Tongue (tissue), 2 donors: ENCODE data around the gene SLC3A2. TPM values are rescaled to one million over a fixed set of nuclear protein-coding genes. Genes with fewer than 3 reads are reported as not detected.
"Not testable (repeated sequence)": the region's sequence is repeated elsewhere in the genome, so short reads cannot be mapped to it uniquely, and the experiment has no call there.

Experiments
- DNase-seq: peaks from one replicate; pipeline ENCODE4 v3.0.0-alpha.2; 2015
- total RNA-seq: library from RNA; depleted of rRNA; stranded (reverse); fragments of >200 nt; gene quantifications from one replicate; pipeline ENCODE4 v1.2.3, GENCODE V29; 2014

SLC3A2 gene
- total RNA-seq, 1 donor from 2014 or later = 87.0 TPM

DNA sequence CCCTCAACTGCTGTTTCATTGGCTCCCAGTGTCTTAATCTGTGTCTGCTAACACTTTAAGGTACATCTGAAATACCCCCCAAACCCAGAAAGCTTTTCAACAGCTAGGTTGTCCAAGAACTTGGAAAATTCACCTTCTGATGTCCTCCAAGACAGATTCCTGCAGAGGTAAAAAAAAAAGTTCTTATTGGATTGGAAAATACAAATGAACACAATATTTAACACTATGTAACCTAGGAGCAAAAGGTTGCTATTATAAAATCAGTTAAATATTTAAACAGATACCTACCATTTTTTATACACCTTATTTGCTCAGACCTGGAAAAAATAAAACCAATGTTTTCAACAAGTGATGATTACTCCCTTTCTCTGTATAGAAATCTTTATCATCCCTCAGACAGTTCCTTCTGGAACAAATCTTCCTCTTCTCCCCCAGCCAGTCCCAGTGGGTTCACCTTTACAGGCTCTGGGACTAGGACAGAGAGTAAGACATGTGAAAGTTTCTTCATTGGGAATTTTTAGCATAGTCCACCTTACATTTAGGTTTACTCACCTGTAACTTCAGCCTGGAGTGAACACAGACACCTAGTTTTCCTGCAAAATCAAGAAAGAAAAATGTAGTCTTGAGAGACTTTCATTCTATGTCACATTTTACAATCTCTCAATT lies 28.0 kb upstream of the SLC3A2 start:
- DNase-seq = no peak

DNA sequence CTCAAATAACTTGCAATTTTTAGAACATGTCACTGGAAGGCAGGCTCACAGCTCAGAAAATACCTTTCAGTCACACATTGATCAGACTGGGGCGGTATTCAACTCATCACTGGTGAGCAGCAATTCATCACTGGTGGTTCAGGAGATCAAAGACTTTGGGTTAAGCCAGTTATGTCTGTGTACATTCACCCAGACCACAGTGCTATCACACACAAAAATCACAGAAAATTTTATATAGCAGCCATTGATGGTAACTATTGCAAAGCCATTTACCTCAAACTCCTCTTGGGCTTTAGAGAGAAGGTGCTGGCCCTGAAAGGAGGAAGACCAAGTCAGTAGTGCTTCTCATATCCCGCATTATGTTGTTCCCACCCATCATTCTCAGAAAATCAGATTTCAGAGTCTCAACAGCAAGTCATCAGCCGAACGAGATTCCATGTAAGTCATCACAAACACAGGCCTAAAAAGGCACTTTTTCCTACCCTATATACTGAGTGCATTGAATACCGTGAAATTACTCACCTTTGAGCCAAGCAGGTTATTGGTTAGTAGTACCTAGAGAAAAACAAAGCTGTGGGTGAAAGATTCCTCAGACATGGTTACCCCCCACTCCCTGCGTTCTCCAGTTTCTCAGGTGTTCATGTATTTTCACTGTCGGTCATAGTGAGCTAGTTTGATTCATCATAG lies 27.3 kb upstream of the SLC3A2 start:
- DNase-seq = no peak

DNA sequence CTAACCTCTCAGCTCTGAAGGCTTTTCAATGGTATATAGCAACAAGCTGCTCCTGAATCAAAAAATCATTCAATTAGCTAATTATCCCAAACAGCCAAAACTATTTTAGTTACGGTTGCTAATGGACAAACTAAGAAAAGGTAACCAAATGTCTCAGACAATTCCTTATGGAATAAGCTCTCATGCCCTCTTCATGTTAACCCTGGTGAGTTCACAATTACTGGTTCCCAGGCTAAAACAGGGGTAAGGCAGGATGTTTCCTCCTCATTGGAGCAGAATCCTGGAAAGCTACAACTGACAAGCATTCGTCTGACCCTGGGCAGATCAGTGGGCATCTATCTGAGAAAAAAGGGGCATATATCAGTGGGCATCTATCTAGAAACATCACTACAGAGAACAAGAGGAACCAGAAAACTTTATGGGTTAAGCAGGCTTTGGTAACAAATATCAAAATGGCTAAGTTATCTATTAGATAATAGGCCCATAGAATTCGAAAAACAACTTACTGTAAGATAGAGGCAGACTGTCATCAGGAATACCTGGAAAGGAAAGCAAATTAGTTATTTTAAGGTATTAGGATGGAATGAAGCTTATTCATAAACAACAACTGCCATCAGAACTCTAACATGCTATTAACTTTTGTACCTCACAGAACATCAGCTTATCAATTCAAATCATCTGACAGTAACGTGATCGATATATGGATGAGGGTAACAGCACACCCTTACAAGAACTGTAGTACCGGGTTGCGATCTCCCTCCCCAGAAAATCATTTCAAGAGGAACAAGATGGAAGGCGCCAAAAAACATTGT lies 26.5 kb upstream of the SLC3A2 start:
- no peak for DNase-seq

DNA sequence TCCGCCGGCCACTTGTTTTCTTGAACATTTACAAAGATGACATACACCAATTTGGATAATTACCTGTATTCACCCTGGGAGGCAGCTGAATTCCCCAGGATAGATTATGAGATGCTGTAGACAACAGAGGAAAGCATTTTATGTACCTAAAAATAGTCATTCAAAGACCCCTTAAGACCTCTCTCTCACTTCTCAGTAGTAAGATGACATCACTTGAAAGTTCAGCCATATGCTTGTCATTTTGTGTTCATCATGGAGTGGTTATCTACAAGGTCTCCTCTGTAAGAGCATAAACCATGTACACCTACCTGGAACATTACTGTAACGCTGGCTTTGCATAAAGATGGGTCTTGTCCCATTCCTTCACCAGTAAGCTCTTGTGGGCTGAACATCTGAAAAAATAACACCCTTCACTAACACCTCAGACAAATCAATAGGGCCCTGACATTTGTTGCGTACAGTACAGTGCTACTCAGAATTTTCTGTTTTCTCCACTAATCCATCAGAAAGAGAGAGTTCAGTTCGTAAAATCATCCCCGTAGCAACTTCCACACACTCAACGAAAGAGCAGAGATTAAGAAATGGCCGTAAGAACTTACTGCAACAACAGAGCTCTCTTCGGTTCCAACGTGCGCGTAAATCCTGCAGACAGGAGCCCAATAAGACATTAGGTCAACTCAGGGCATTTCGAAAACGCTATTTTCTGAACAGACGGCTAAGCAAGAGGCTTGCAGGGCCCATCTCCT lies 25.7 kb upstream of the SLC3A2 start:
- DNase-seq = no peak

DNA sequence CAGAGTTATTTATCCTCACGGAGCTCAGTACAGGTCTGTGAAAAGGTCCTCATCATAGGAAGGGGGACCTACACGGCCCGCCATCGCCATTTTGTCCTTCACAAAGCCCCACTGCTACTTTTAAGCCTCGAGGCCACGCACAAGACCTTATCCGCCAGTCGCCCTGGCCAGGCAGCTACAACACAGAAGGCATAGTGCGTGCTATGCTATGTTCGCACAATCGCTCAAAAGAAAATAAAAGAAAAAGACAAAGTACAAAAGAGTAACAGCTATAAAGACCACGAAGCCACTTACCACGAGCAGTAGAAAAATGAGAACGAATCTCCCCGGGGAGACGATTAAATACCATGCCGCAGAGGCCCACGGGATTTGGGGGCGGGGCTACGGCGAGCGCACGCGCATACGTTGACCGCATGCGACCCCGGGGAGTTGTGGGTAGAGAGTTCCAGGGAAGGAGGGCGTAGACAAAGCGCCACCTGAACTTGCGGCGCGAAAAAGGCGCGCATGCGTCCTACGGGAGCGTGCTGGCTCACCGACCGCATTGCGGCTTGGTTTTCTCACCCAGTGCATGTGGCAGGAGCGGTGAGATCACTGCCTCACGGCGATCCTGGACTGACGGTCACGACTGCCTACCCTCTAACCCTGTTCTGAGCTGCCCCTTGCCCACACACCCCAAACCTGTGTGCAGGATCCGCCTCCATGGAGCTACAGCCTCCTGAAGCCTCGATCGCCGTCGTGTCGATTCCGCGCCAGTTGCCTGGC lies 24.9 kb upstream of the SLC3A2 start:
- peak; percentile 99 for DNase-seq

DNA sequence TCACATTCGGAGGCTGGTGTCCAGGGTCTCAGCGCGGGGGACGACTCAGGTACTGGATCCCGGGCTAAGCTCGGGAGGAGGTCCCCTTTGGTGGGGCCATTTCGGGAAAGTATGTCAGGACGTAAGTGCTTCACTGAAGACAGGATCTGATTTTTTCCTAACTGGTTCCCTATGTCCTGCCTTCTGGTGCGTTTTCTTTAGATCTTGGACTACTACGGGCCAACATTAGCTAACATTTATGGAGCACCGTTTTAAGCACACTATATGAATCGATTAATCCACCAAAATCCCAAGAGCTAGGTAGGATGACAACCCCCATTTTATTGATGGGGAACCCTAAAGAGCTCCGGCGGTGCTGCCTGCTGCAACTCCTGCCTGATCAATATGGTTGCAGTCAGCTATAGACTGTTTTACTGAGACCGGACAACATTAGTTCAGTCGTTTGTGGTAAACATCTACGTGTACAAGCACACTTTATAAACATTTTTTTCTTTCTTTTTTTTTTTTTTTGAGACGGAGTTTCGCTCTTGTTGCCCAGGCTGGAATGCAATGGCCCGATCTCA lies 24.3 kb upstream of the SLC3A2 start:
- DNase-seq = no peak

DNA sequence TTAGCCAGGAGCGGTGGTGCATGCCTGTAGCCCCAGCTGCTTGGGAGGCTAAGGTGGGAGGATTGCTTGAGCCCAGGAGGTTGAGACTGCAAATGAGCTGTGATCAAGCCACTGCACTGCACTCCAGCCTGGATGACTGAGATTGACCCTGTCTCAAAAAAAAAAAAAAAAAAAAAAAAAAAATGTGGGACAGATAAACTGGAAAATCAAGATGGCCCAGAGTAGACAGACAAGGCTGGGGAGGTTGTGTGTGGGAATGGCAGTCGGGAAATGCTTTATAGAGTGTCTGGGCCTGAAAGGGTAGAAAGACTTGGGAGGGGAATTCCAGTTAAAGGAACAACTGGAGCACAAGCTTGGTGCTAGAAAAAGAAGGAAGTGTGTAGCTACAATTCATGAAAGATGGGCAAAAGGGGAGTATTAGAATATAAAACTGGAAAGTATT lies 23.1 kb upstream of the SLC3A2 start:
- DNase-seq = no peak

DNA sequence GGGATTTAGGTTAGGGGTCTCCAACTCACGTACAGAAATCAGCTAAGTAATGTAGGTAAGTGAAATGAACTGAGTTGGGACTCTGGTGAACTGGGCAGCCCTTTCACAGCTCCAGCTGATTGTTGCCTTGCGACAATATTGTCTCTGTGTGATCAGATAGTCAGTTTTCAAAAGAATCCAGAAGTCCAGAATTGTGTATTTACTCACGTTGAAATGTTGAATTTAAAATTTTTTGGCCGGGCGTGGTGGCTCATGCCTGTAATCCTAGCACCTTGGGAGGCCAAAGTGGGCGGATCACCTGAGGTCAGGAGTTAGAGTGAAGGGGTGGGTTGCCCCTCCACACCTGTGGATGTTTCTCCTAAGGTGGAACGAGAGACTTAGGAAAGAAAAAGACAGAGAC lies 22.5 kb upstream of the SLC3A2 start:
- no peak for DNase-seq

DNA sequence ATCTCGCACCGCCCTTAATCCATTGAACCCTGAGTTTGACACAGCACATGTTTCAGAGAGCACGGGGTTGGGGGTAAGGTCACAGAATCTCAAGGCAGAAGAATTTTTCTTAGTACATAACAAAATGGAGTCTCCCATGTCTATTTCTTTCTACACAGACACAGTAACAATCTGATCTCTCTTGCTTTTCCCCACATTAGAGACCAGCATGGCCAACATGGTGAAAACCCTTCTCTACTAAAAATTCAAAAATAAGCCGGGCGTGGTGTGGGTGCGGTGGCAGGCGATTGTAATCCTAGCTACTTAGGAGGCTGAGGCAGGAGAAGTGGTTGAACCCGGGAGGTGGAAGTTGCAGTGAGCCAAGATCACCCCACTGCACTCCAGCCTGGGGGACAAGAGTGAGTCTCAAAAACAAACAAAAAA lies 21.4 kb upstream of the SLC3A2 start:
- not testable (repeated sequence) for DNase-seq

DNA sequence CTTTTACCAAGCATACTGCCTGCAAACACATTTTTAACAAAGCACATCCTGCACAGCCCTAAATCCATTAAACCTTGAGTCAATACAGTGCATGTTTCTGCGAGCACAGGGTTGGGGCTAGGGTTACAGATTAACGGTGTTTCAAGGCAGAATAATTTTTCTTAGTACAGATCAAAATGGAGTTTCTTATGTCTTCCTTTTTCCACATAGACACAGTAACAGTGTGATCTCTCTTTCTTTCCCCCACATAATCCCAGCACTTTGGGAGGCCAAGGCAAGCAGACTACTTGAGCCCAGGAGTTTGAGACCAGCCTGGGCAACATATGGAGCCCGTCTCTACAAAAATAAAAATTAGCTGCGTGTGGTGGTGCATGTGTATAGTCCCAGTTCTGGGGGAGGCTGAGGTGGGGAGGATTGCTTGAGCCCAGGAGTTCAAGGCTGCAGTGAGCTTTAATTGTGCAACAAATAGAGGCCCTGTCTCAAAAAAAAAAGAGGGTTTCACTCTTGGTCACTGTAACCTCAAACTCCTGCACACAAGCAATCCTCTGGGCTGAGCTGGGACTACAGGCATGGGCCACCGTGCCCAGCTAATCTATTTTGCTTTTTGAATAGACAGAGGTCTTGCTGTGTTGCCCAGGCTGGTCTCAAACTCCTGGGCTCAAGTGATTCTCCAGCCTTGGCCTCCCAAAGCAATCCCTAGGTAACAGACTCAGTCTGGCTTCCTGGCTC lies 19.7 kb upstream of the SLC3A2 start:
- peak; percentile 30 for DNase-seq

DNA sequence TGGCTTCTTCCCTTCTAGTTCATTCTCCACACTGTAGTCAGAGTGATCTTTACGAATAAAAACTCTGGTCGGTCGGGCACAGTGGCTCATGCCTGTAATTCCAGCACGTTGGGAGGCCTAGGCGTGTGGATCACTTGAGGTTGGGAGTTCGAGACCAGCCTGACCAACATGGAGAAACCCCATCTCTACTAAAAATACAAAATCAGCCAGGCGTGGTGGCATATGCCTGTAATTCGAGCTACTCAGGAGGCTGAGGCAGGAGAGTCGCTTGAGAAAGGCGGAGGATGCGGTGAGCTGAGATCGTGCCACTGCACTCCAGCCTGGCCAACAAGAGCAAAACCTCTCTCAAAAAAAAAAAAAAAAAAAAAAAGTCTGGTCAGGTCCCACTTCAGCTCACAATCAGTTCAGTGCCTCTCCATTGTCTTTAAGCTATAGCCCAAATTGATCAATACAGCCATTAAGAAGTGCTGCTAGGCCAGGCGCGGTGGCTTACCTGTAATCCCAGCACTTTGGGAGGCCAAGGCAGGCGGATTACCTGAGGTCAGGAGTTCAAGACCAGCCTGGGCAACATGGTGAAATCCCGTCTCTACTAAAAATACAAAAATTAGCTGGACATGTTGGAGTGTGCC lies 19.0 kb upstream of the SLC3A2 start:
- not testable (repeated sequence) for DNase-seq

DNA sequence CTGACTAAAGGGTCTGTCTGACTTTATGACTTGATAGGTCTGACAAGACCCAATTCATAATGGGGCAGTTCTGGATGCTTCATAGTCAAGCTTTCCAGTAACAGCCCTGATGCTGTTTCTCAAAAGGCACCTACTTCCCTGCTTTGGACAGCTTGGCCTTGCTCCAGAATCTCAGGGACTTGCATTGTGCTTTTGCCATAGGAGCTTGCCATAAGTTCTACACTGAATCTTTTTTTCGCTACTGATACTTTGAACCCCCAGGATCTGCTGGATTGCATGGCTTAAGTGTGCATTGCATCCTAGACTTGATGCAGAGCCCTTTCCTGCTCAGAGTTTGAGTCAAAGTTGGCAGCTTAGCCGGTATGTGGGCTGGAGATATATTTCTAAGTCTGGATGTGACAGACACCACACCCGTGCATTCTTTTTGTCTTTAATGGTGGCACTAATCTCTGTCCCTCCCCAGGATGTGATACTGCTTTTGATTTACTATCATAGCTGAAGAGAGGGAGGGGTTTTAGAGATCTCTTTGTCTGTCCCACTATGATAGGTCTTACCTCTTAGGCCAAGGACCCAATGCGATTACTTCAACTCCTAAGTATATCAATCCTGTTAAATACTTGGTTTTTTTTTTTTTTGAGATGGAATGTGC lies 16.9 kb upstream of the SLC3A2 start:
- no peak for DNase-seq

DNA sequence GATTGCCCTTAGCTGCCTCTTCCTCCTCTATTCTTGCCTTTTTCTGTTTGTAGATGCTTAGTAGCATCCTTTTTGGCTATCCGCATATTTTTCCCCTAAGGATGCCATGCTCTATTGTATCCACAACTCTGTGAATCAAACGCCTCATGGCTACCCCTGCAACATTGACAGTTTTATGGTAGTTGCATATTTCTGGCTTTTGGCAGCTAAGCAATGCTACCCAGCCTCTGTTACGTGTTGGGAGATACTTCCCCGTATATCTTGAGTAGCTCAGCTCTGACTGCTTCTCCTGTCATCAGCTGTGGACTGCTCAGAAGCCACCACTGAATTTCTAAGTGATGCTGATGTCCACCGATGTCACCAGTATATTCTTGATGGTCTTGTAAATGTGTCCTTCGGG lies 15.1 kb upstream of the SLC3A2 start:
- no peak for DNase-seq

DNA sequence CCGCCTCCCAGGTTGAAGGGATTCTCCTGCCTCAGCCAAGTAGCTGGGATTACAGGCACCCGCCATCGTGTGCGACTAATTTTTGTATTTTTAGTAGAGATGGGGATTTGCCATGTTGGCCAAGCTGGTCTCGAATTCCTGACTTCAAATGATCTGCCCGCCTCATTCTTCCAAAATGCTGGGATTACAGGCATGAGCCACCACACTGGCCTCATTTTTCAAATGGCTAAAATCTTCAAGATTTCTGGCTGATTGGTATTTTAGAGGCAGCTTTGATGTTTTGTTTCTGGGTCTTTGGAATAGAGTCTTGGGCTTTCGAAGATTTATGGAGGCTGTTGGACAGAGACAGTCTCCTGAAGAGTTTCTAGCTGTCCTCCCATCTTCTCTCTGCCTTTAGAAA lies 5.8 kb upstream of the SLC3A2 start:
- no peak for DNase-seq

DNA sequence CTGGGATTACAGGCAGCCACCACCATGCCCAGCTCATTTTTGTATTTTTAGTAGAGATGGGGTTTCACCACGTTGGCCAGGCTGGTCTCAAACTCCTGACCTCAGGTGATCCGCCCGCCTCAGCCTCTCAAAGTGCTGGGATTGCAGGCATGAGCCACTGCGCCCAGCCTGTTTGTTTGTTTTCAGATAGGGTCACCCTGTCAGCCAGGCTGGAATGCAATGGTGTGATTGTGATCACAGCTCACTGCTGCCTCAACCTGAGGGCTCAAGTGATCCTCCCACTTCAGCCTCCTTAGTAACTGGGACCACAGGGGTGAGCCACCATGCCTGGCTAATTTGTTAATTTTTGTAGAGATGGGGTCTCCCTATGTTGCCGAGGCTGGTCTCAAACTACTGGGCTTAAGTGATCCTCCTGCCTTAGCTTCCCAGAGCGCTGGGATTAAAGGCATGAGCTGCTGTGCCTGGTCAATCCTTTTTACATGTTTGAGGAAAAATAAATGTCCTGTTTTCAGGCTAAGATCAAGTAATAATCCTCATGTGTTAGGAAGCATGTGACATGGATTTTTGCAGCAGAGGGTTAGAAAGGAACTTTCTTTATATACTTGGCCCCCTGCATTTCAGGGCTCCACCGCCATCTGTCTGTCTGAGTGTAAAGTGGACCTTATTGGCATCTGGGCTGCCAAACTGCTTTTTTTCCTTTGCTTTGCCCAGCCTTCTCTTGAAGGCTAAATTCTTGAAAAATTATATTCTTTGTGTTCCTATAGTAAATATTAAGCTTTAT lies 4.8 kb upstream of the SLC3A2 start:
- DNase-seq = no peak

DNA sequence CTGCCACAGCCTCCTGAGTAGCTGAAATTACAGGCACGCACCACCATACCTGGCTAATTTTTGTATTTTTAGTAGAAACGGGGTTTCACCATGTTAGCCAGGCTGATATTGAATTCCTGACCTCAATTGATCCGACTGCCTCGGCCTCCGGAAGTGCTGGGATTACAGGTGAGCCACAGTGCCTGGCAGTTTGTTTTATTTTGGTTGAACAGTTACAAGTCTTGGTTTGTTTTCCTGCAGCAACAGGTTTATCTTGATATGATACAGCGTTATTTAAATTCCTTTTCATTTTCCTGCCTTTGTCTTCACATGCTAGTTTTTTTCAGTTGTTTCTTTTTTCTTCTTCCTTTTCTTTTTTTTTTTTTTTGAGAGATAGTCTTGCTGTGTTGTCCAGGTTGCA lies 4.0 kb upstream of the SLC3A2 start:
- no peak for DNase-seq

DNA sequence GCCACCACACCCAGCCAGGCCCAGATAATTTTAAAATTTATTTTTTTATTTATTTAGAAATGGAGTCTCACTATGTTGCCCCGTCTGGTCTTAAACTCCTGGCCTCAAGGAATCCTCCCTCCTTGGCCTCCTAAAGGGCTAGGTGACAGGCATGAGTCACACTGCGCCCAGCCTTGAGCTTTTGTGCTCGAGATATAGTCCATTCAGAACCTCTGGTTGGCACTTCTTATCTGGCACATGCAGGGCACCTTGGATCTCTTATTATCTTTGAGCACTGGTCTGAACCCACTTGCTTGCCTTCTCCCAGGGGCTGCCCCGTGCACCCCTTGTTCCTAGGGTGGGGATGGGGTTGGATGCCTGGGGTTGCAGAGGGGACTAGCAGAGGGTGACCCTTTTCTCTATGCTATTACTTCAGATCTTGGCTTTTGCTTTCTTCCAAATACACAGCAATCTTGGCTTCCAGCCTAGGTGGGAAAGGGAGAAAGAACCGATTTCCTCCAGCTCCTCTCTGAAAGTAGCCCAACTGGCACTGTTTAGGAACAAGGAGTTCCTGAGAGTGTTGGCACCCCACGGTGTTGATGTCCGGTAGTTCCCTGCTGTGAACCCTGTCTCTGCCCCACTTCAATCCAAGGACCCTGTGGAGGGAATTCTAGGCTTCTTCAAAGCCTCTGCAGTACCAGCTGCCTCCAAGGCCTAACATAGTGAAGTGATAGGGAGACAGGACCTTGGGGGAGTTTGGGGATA lies 1.3 kb upstream of the SLC3A2 start:
- no peak for DNase-seq

DNA sequence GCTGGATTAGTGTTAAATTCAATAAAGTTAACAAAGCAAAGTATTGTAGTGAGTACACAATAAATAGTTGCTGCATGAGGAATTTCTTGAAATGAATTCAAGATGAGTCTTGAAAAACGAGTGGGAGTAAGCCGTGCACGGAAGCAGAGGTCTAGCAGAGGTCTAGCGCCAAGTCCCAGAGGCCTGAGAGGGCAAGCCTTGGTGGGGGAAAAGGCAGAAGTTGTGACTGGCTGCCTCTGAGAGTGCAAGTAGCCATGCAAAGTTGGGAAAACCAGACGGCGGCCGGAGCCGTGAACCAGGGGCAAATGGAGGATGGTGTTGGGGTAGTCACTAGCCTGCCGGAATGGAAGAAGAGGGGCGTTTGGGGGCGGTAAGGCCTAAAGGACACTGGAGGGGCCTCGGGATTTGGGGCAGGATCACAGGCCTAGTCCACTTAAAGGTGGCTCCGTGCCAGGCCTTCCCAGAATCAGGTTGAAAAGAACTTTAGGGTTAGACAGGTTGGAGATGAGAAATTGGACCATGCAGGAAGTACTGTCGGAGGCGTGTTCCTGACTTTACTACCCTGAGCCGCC lies 379 bp upstream of the SLC3A2 start:
- DNase-seq = no peak
